GM23248 (cell line): ENCODE data around the gene BTG1. TPM values are rescaled to one million over a fixed set of nuclear protein-coding genes. Genes with fewer than 3 reads are reported as not detected.

Source experiments
- DNase-seq: peaks from one replicate; pipeline ENCODE4 v3.0.0-alpha.2; 2015
- H2AFZ ChIP-seq: fragments of 200-600 bp; sonication (generic); 2 replicates; pipeline ENCODE4 v1.6.1; 2016; ENCODE audit warnings: antibody characterized with exemption
- H3F3A ChIP-seq: fragments of 200-600 bp; sonication (generic); 2 replicates; pipeline ENCODE4 v1.6.1; 2016; ENCODE audit warnings: mild to moderate bottlenecking, antibody characterized with exemption, mixed run types; ENCODE audit not compliant: insufficient read depth
- H3K27ac ChIP-seq: fragments of 200-600 bp; sonication (generic); 2 replicates; pipeline ENCODE4 v1.5.1; 2016; ENCODE audit warnings: mild to moderate bottlenecking
- H3K27me3 ChIP-seq: fragments of 200-600 bp; sonication (generic); replicated peaks from 2 replicates; pipeline ENCODE4 v1.6.1; 2016; ENCODE audit warnings: mild to moderate bottlenecking; ENCODE audit not compliant: insufficient read depth
- H3K36me3 ChIP-seq: fragments of 200-600 bp; sonication (generic); 2 replicates; pipeline ENCODE4 v1.6.1; 2016; ENCODE audit warnings: low read depth, mild to moderate bottlenecking
- H3K4me1 ChIP-seq: fragments of 200-600 bp; sonication (generic); 2 replicates; pipeline ENCODE4 v1.6.1; 2016; ENCODE audit warnings: mild to moderate bottlenecking; ENCODE audit not compliant: insufficient read depth
- H3K4me2 ChIP-seq: fragments of 200-600 bp; sonication (generic); one replicate; pipeline ENCODE4 v1.6.1; 2016; ENCODE audit warnings: mild to moderate bottlenecking; ENCODE audit not compliant: unreplicated experiment
- H3K4me3 ChIP-seq: fragments of 200-600 bp; sonication (generic); 2 replicates; pipeline ENCODE4 v1.5.1; 2016; ENCODE audit warnings: mild to moderate bottlenecking
- H3K79me2 ChIP-seq: fragments of 200-600 bp; sonication (generic); 2 replicates; pipeline ENCODE4 v1.6.1; 2016; ENCODE audit warnings: mild to moderate bottlenecking; ENCODE audit not compliant: insufficient read depth
- H3K9ac ChIP-seq: fragments of 200-600 bp; sonication (generic); 2 replicates; pipeline ENCODE4 v1.6.1; 2016; ENCODE audit warnings: mild to moderate bottlenecking
- H3K9me2 ChIP-seq: fragments of 200-600 bp; sonication (generic); 2 replicates; pipeline ENCODE4 v1.6.1; 2016; ENCODE audit warnings: mixed run types, mild to moderate bottlenecking, moderate library complexity; ENCODE audit not compliant: insufficient read depth
- H3K9me3 ChIP-seq: fragments of 200-600 bp; sonication (generic); one replicate; pipeline ENCODE4 v1.6.1; 2017; ENCODE audit warnings: low read depth
- H4K20me1 ChIP-seq: fragments of 200-600 bp; sonication (generic); 2 replicates; pipeline ENCODE4 v1.6.0; 2016; ENCODE audit not compliant: insufficient read depth
- EZH2 ChIP-seq: fragments of 200-600 bp; sonication (generic); IDR thresholded peaks from 2 replicates; pipeline ENCODE4 v1.6.1; 2018; ENCODE audit warnings: antibody characterized with exemption, mild to moderate bottlenecking; ENCODE audit not compliant: insufficient read depth, poor library complexity, severe bottlenecking
- EZH2phosphoT487 ChIP-seq: fragments of 200-600 bp; sonication (generic); IDR thresholded peaks from 2 replicates; pipeline ENCODE4 v1.6.1; 2018; ENCODE audit warnings: antibody characterized with exemption, moderate library complexity, mild to moderate bottlenecking, low read depth; ENCODE audit not compliant: insufficient read depth
- WGBS, 2 experiments: methylation state at CpG; one replicate each; pipeline ENCODE4 v1.1.6; 2015 to 2017; ENCODE audit warnings: low lambda C conversion rate in 2 of 2, low coverage in 1 of 2; ENCODE audit errors: missing lambda C conversion rate in 2 of 2; 5-methylcytosine and 5-hydroxymethylcytosine counted together
- in situ Hi-C: fragments of 300-500 bp; cut with MboI; formaldehyde crosslinking; loops from 2 replicates; pipeline ENCODE4 v1.15.0; 2020
- polyA plus RNA-seq: library from polyadenylated mRNA; unstranded; fragments of >200 nt; fragmentation: Nextera tagmentation; extraction: Ambion mirVana; gene quantifications from 2 replicates; pipeline ENCODE4 v1.2.1, GENCODE V29; 2016
- total RNA-seq: library from RNA; depleted of rRNA; stranded (reverse); fragments of >200 nt; shearing (Covaris generic); gene quantifications from 2 replicates; pipeline ENCODE4 v1.2.3, GENCODE V29; 2014

The BTG1 gene
- total and polyA plus RNA-seq, 2 experiments from 2014 or later: 14.4 to 62.2 TPM

DNA sequence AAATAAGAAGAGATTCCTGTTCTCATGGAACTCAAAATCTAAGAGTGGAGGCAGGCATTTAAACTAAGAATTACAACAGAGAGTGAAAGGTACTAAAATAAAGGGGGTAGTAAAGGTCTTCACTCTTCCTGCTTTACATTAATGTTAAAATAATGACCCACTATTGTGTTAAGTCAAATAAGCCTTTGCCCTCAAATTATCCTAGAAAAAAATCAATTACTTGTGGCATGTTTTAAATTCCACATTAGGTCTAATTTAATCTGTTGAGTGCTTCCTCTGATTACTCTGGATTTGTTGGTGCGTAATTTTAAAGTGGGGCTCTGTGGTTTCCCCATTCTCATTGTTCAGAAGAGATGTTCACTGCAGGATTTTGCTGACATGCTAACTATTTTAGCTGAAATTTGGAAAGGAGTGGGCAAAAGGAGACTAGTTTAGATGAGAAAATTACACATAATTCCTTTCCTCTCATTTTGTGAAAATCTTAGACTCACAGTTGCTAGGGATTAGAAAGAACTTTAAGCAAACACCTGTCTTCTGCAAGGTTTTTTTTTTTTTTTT lies 35.5 kb downstream of the BTG1 start:
- TF ChIP-seq EZH2: no peak
- no peak for TF ChIP-seq EZH2phosphoT487
- H3K4me3 ChIP-seq: no peak overlapping the region
- 100% methylated on average over 1 of the region's 1 CpG for WGBS, 2 experiments
- no peaks in the 10 kb centered on the region for H3F3A ChIP-seq
- in situ Hi-C loops: no loop called here
- no peaks in the 10 kb centered on the region for H3K79me2 ChIP-seq
- no peak overlapping the region for H3K4me2 ChIP-seq
- H4K20me1 ChIP-seq: no peaks in the 10 kb centered on the region
- no peak overlapping the region for H2AFZ ChIP-seq
- H3K9me2 ChIP-seq: no peaks in the 10 kb centered on the region
- no peaks in the 10 kb centered on the region for H3K27me3 ChIP-seq
- no peaks in the 10 kb centered on the region for H3K36me3 ChIP-seq
- H3K9me3 ChIP-seq: no peaks in the 10 kb centered on the region
- DNase-seq: no peak
- H3K9ac ChIP-seq: no peak overlapping the region
- no peak overlapping the region for H3K27ac ChIP-seq
- H3K4me1 ChIP-seq: 0 out of 2 replicates have a peak, but pooled peaks cover 6% of the 10 kb centered on the region

DNA sequence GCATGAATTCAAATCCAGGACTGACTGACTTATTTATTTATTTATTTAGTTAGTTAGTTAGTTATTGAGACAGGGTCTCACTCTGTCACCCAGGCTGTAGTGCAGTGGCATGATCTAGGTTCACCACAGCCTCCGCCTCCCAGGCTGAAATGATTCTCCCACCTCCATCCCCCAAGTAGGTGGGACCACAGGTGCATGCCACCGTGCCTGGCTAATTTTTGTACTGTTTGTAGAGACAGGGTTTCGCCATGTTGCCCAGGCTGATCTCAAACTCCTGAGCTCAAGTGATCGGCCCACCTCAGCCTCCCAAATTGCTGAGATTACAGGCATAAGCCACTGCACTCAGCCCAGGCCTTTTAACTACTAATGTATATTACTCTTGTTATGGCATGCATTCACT lies 36.0 kb downstream of the BTG1 start:
- no peaks in the 10 kb centered on the region for H3K36me3 ChIP-seq
- TF ChIP-seq EZH2phosphoT487 (no peak), EZH2 (no peak)
- no peaks in the 10 kb centered on the region for H3K27me3 ChIP-seq
- 95 to 97% methylated on average over 4 of the region's 4 CpGs for WGBS, 2 experiments
- no peak overlapping the region for H3K9ac ChIP-seq
- H3K9me2 ChIP-seq: no peaks in the 10 kb centered on the region
- DNase-seq: no peak
- H3K4me3 ChIP-seq: no peak overlapping the region
- H3K4me1 ChIP-seq: 0 out of 2 replicates have a peak, but pooled peaks cover 6% of the 10 kb centered on the region
- no peaks in the 10 kb centered on the region for H3F3A ChIP-seq
- no peaks in the 10 kb centered on the region for H4K20me1 ChIP-seq
- H3K9me3 ChIP-seq: no peaks in the 10 kb centered on the region
- in situ Hi-C loops: no loop called here
- H3K27ac ChIP-seq: no peak overlapping the region
- H2AFZ ChIP-seq: no peak overlapping the region
- H3K79me2 ChIP-seq: no peaks in the 10 kb centered on the region
- no peak overlapping the region for H3K4me2 ChIP-seq

DNA sequence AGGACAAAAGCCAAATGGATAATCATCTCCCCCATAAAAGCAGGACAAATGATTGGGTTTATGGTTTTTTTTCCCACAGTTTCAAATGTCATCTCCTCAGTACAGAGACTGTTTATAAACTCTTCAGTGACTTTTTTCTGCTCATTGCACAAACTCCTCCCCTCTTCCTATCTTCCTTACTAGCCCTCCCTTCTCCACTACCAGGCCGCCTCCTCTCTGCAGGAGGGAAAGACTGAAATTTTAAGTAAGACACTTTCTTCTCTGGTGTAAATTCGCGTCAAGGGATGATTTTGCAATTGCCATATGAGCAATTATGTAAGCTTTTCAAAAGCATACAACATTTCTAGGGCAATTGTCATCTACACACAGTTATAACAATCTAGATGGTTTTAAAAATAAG lies 37.0 kb downstream of the BTG1 start:
- no peak overlapping the region for H3K9ac ChIP-seq
- no peaks in the 10 kb centered on the region for H3F3A ChIP-seq
- no peak overlapping the region for H3K4me2 ChIP-seq
- H3K4me1 ChIP-seq: 0 out of 2 replicates have a peak, but pooled peaks cover 6% of the 10 kb centered on the region
- no peaks in the 10 kb centered on the region for H3K36me3 ChIP-seq
- peak; percentile 57 for DNase-seq
- in situ Hi-C loops: no loop called here
- H3K27me3 ChIP-seq: no peaks in the 10 kb centered on the region
- H3K9me2 ChIP-seq: no peaks in the 10 kb centered on the region
- TF ChIP-seq EZH2phosphoT487 (no peak), EZH2 (no peak)
- 65 to 68% methylated on average over 3 of the region's 3 CpGs for WGBS, 2 experiments
- H2AFZ ChIP-seq: no peak overlapping the region
- no peak overlapping the region for H3K4me3 ChIP-seq
- no peaks in the 10 kb centered on the region for H3K9me3 ChIP-seq
- no peaks in the 10 kb centered on the region for H4K20me1 ChIP-seq
- H3K27ac ChIP-seq: no peak overlapping the region
- H3K79me2 ChIP-seq: no peaks in the 10 kb centered on the region

DNA sequence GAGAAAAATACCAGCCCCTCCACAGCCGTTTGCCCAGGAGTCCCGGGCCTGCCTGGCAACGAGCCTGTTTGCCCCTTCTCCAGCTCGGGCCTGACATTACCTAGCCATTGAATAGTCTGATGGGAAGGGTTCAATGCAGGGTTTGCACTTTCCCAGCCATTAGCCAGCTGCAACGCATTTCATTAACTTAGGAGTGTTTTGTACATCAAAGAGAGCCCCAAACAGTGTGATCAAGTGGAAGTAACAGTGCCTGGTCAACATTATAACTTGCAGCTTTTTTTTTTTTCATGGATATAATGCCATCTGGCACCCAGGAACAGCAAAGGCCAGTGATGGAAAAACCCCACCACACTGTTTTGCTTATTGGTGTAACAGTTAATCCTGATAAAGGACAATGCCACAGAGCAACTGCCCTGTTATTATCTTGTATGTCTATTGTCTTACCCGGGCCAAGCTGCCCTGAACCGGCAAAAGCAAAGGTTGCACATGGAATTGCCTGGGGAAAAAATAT lies 38.0 kb downstream of the BTG1 start:
- H3K4me2 ChIP-seq: no peak overlapping the region
- DNase-seq: no peak
- in situ Hi-C loops: no loop called here
- no peak overlapping the region for H3K27ac ChIP-seq
- no peaks in the 10 kb centered on the region for H3F3A ChIP-seq
- H3K4me3 ChIP-seq: no peak overlapping the region
- no peaks in the 10 kb centered on the region for H4K20me1 ChIP-seq
- WGBS, 2 experiments: 51 to 60% methylated on average over 7 of the region's 7 CpGs
- H3K79me2 ChIP-seq: no peaks in the 10 kb centered on the region
- no peaks in the 10 kb centered on the region for H3K27me3 ChIP-seq
- no peaks in the 10 kb centered on the region for H3K9me2 ChIP-seq
- H2AFZ ChIP-seq: no peak overlapping the region
- H3K9ac ChIP-seq: no peak overlapping the region
- no peaks in the 10 kb centered on the region for H3K36me3 ChIP-seq
- H3K9me3 ChIP-seq: no peaks in the 10 kb centered on the region
- 0 out of 2 replicates have a peak, but pooled peaks cover 6% of the 10 kb centered on the region for H3K4me1 ChIP-seq
- TF ChIP-seq EZH2phosphoT487: no peak
- no peak for TF ChIP-seq EZH2

DNA sequence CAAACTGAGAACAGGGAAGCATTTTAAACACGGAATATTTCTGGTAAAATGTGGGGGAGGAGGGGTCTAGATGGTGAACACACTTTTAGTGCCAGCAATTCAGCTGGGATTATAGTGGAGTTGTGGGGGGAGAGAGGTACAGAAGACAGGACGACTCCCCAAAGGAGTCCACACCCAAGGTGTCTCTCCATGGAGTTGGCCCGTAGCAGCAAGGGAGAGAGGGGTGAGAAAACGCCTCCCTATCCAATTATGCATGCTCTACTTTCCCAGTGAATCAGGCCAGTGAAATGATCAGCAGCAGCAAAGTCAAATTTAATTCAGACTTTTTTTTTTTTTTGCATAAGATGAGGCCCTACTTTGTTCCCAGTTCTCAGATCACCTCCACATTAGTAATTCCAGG lies 38.6 kb downstream of the BTG1 start:
- H3K9me2 ChIP-seq: no peaks in the 10 kb centered on the region

More for the DNA sequence above, 38.6 kb downstream of the BTG1 start:
- Histone ChIP-seq H3K79me2 (no peaks in the 10 kb centered on the region), H3K27ac (no peak overlapping the region), H3K36me3 (no peaks in the 10 kb centered on the region), H3F3A (no peaks in the 10 kb centered on the region), H3K4me1 (0 out of 2 replicates have a peak, but pooled peaks cover 6% of the 10 kb centered on the region), H2AFZ (no peak overlapping the region), H3K9me3 (no peaks in the 10 kb centered on the region), H3K9ac (no peak overlapping the region), H4K20me1 (no peaks in the 10 kb centered on the region), H3K27me3 (no peaks in the 10 kb centered on the region), H3K4me3 (no peak overlapping the region), H3K4me2 (no peak overlapping the region)
- TF ChIP-seq EZH2 (no peak), EZH2phosphoT487 (no peak)
- 69 to 83% methylated on average over 4 of the region's 4 CpGs for WGBS, 2 experiments
- DNase-seq: no peak
- in situ Hi-C loops: no loop called here
